Activated CD8-positive, alpha-beta memory T cell treated with anti-CD3 and anti-CD28 coated beads, Interleukin-2, amount 50 U/mL, for 1 hour (primary cell): Measurements from ENCODE around the gene USH2A.
"Not testable (repeated sequence)": the region's sequence is repeated elsewhere in the genome, so short reads cannot be mapped to it uniquely, and the experiment has no call there.

ENCODE experiments used
- DNase-seq: peaks from one replicate; pipeline ENCODE4 v3.0.0-alpha.2; 2020; ENCODE audit errors: extremely low read depth

USH2A gene

DNA sequence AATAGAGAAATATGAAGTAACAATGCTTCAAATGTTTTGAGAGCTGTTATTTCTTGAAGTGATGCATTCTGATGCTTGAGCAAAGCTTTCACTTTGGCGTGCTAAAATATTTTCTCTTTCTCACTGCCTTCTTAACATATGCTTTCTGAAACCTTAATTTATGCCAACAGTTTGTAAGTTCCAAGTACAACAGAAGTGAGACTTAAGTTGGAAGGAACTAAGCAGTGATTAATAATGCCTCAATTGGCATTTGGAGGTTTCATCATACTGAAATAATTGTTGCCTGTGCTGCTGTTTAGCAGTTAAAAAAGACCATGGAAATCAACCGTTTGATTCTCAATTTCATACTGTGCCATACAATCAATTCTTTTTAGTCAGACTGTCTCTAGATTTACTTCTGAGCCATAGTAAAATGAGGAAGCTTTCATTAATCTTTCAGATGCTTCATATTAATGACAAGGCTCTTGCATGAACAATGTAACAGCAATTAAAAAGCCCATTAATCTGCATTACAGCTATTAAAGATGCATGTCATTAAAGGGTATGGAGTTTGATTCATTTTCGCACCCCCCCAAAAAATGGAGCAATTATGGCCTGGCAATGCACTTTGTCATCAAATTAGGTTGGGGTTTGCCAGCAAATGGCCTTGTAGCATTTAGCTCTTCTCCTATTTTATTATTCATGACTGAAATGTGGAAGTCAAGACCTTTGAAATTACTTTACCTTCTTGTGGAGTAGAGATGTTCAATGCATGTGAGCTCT lies 375.3 kb downstream of the USH2A start:
- no peak for DNase-seq

DNA sequence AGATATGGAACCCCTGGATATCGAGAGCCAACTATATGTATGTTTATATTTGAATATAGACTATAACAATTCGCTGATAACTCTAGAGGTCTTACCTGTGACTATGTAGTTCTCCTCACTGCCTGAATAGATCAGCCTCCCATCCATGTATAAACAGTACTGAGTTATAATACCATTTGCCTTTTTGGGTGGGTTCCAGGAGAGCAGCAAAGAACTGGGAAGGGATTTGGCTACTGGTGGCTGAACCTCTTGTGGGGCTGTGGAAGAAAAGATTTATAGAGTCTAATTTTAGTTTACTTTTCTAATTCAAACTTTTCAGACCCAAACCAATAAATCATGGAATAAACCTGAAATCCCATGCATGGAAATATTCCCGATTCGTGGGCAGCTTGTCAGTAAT lies 376.9 kb downstream of the USH2A start:
- no peak for DNase-seq

DNA sequence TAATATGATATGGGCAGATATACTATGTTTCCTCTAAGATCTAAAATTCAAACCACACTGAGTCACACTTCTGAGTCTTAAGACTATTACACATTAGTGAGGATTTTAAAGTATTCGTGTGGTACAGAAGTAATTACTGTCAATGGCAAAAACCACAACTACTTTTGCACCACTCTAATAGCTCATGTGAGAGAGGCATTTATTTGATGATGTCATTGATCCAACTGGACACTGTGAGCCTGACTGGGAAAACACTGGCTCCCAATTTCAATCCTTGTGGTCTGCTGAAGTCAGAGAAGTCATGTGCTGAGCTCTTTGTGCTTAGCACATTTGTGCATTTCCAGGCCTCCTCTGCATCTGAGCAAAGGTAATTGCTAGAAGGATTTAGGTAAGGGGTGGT lies 377.8 kb downstream of the USH2A start:
- no peak for DNase-seq

DNA sequence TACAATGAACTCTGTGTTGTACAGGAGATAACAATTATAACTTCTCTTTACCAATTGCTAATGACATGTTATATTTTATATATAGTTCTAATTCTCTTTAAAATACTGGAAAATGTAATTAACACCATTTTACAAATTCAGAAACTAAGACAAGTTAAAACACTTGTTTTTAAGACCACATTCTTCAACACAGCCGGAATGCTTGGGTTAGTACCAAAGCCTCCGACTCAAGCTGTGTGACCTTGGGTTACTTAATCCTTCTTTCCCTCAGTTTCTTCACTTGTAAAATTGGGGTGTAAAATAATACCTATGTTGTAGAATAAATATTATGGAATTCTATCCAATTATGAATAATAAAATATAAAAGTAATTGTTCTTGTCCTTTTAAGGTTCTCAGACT lies 378.7 kb downstream of the USH2A start:
- no peak for DNase-seq

DNA sequence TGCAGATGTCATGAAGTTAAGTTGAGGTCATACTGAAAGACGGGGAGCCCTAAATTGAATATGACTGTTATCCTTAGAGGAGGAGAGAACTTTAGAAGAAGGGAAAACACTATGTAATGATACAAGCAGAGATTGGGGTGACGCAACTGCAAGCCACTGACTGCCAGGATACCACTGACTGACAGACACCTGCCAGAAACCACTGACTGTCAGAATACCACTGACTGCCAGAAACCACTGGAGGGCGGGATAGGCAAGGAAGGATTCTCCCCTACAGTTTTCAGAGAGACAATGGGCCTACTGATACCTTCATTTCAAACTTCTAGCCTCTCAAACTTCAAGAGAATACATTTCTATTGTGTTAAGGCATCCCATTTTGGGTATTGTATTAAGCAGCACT lies 388.7 kb downstream of the USH2A start:
- no peak for DNase-seq

DNA sequence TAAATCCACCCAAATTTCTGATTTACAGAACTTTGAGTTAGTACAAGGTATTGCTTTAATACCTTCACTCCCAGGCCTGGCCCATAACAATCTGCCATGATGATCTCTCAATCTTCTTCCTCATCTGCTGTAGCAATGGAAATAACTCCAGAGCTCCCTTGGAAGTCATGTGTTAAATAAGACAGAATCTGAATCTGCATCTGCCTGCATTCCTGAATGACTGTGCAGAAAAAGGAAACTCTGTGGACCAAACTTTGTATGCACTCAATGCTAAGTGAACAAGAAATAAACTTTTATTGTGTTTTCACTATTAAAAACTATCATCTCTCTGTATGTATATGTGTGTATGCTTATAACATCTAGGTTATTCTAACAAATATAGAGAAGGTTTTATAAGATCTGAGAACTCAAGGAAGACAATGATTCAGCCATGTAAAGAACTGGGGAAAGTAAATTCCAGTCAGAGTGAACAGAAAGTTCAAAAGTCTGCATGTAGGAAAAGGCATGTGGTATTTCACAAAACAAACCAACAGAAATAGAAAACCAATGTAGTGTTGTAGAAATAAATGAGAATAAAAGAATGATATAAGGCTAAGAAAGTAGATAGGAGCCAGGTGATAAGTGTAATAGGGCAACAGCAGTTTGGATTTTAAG lies 390.2 kb downstream of the USH2A start:
- DNase-seq: no peak

DNA sequence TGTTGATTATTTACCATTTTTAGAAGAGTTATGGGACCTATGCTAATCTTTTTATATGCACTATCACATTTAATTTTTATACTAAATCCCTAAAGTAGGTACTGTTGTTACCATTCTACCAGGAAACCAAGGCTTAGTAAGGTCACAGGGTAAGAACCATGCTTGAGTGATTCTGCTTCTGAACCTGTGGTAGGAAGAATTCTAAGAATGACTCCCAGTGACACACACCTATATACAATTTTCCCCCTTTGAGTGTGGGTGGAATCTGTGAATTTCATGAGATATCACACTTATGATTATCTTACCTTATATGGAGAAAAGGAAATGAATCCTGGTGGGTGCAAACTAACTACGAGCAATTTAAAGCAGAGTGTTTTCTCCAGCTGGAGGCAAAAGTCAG lies 391.0 kb downstream of the USH2A start:
- no peak for DNase-seq

DNA sequence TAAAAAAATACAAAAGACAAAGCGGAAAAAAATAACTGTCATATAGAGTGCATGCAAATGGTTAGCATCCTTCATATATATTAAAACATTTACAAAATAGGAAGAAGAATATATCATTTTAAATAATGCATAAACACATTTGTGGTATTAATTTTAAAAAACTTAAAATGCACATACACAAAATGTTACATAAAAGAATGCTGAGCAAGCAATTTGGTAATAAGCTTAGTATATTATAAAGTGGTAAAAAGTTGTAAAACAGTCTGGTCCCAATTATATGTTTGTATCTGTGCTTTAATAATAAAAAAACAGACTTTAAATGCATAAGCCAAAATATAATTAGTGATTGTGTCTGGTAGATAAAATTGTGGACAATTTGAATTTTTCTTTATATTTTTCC lies 394.6 kb downstream of the USH2A start:
- no peak for DNase-seq

DNA sequence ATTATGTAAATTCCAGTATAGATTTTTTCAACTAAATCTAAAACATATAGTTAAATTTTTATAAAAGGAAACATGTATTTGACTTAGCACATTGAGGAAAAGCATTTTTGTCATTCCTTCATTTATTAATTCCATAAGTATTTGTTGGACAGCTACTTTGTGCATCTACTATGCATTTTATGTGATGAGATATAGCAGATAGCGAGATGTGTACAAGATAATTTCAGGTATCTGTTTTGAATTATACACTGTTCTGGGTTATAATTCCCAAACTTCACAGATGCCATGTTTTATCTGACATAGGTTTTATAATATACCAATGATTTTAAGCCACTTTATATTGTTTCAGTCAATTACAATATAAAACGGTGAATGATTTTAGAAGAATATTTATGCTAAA lies 398.7 kb downstream of the USH2A start:
- DNase-seq: no peak

DNA sequence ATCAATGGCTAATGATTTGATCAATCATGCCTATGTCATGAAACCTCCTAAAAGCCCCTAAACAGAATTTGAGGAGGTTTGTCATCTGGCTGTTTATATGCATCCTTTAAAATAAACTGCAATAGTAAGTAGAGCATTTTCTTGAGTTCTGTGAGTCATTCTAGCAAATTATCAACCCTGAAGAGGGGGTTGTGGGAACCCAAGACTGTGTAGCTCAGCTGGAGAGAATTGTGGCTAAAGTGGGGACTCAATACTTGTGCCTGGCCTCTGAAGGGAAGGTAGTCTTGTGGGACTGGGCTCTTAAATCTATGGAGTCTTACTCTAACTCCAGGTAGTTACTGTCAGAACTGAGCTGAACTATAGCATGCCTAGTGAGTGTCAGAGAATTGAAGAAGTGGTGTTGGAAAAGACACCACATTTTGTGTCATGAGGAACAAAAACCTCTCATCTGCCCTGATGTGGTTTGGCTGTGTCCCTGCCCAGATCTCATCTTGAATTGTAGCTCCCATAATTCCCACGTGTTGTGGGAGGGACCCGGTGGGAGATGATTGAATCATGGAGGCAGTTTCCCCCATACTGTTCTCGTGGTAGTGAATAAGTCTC lies 402.4 kb downstream of the USH2A start:
- DNase-seq: no peak

DNA sequence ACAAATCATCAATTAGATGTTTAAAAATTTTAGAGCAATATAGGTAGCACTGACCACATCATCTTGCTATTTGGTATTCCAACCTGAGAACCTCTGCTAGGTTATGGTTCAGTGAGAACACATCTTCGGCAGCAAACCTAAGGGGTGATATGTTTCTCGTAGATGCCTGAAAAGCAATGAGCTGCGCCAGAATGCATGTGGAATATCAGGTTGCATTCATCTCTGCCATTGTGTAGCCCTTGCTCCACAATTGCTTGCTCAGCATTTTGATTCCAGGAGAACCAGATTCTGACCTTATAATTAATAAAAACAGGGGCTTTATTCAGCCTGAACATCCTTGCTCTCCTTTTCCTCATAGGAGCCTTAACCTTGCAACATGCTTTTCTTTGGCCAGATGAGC lies 408.1 kb downstream of the USH2A start:
- no peak for DNase-seq

DNA sequence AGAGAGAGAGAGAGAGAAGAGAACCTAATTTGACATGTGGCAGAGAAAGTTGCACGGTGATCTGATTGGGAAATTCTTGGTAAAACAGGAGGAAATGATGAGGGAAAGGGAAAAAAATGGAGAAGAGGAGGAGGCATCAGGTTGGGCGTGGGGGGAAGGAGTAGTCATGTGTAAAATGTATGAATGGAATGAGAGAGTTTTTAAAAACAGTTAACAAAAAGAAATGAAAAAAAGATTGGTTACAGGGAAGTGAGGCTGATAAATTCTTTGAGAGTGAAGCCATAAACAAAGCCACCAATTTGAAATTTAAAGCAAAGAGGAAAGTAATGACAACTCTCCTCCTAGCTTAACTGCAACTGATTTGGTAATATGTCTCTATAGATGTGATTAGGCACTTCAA lies 409.2 kb downstream of the USH2A start:
- no peak for DNase-seq

DNA sequence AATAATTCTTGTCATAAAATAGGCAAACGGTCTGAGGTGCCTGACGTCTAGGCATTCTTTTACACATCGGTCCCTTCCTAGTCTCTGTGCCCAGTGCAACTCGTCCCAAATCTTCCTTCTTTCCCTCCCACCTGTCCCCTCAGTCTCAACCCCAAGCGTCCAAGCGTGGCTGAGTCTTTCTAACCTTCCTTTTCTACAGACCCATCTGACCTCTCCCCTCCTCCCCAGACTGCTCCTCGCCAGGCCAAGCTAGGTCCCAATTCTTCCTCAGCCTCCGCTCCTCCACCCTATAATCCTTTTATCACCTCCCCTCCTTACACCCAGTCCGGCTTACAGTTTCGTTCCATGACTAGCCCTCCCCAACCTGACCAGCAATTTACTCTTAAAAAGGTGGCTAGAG lies 413.8 kb downstream of the USH2A start:
- DNase-seq: not testable (repeated sequence)

DNA sequence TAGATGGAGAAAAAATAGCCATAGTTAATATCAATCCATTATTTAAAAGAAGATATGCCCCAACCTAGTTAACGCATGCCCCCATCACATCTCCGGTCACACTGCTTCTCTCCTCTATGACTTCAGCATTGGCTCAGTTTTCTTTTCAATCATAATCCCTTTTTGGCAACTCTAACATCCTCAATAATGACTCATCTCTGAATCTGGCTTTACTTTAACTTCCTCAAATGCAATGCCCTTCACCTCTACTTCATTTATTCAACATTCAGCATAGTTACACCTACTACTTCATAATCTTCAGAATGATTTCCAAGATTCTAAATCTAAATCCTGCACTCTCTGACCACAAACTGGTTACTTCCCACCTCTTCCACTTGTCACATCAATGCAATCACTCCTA lies 417.3 kb downstream of the USH2A start:
- no peak for DNase-seq

DNA sequence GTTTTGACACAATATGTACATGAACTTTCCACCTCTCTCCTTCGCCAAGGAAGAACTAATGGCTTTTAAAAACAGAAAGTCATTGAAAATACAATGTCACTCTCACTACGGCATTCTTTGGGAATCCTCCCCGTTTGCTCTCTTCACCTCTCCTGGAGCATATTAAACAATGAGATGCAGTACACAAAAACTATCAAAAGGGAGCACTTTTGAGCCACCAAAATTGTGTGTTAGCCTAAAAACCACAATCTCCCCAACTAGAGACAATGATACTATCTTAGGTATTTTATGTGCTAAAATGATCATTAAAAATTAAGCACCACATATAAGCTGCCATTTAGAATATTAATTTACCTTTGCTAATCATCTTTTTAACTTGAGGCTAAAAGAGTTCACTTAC lies 430.6 kb downstream of the USH2A start:
- DNase-seq: no peak

DNA sequence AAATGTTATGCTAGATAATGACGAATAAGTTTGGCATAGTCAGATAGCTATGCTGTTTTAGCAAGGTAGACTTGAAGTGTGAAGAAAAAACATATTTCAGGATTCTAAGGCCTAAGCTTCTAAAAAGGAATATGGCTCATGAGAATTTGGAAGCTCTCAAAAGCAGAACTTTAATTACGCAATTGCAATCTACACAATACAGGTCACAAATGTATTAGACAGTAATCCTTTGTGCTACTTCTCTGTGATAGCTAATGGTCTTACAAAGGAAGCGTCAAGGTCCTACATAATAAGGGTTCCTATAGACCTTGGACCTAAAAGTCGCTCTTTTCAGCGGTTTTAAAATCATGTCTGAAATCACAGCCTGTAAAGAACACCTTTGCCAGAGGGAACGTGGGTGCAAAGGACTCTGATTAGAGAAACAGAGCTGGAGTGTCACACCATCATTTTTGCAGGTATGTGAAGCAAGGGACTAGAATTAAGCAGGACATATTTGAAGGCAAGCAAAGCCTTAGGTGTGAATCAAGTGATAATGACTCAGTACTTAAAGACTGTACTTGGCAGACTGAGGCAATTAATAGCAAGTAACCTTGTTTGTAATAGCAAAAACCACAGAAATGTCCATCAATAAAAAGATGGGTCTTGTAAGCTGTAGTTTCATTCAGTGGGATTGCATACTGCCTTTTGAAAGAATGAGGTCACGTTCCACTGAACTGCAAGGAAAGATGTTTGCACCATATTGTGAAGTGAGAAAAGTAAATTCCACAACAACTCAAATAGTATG lies 436.0 kb downstream of the USH2A start:
- DNase-seq: no peak

DNA sequence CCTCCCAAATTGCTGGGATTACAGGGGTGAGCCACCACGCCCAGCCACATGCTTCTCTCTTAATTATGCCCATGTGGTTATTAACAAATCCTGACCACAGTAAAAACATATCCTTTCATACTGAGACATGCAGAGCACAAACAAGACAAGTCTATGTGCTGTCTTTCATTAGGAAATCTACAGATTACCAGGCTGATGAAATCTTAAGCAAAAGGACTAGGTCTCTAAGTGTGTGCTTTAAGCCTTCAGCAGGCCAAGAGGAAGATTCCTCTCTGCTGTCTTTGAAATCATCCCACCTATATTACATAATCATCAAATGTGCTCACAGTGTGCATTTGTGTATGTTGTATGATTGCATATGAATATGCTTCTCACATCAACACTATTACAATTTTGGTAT lies 436.8 kb downstream of the USH2A start:
- no peak for DNase-seq

DNA sequence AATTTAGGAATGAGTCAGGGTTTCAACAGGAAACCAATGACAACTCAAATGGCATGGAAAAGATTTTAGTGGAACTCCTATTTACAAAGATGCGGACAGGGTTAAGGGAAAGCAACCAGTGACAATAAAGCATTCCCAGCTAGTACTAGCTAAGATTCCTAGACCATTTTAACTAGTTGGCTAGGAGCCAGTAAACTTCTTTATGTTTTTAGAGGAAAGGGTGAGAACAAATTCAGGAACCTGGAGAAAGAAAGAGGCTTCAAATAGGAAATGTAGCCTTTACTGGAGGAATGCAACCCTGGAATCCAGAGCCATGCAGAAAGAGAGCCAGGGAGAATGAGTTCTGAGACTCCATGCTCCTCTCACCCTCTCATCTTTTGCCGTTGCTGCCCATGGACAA lies 439.6 kb downstream of the USH2A start:
- DNase-seq: no peak

DNA sequence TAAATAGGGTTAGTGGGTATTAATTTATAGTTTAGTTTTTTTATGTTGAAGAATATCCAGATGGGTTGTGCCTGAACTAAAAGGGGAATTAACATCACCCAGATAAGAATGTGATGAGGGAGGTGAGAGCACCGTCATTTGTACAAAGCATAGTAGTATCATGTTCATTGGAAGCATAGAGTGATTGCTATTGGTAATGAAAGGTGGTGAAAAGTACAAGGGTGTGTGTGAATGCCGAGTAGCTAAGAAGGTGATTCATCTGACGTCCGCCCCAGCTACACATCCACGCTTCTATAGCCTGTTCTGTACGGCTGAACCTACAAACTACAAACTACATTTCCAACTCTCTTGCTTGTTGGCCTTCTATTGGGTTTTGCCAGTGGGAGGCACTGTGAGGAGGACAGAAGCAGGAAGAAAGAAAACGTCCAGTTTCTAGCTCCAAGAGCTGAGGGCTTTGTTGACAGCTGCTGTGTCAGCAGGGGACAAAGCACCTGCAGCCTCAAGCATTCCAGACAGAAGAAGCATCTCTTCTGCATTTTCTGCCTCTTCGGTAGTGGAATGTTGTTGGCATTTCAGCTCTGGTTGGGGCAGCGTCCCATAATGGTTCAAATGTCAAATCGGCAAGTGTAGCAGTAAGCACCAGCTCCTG lies 451.3 kb downstream of the USH2A start:
- DNase-seq: no peak

DNA sequence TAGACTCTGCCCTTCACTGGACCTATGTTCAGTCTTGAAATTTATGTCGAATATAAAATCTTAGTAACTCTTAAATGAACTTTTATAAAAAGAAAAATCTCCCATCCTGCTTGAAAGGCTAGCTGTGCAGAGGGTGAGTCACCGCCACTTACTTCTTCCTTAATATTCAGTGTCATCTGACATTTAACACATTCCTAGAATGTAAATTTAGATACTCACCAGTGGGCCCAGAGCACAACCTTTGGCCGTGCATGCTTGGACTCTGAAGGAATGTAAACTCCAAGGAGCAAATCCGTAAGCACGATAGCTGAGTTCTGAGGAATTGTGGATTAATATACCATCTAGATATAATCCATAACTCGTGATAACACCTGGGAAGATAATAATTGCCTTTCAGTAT lies 452.8 kb downstream of the USH2A start:
- DNase-seq: no peak

DNA sequence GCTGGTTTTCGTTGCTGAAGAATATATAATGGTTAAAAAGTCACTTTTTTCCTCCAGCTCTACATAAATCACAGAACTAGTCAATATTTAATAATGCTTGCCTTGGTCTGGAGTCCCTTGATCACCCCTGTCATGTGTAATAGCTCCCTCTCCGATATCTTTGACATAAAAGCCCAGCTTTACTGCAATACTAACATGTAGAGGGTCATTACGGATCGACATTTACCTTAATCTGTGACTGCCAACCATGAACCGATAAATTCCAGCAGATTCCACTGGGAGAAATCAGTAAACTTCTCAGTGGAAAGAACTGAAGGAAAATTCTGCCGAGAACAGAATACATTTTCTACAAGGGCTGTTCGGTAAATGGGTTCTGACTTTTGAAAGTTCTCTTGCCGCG lies 459.6 kb downstream of the USH2A start:
- no peak for DNase-seq

DNA sequence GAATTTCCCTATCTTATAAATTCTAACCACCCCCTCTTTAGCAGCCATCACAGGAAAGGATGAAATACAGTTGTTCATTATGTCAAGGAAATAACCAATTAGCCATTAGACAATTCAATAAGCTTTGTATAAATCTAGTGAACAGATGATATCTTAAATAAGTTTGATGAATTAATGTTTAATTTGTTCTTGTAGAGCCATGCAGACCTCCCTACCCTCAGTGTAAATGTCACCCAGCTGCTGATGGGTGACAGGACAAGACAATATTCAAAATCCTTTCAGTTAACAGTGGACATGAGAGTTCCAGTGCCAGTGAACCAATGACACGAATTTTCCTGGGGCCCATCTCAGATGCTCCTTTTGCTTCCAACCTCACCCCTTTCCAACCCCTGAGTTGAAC lies 460.2 kb downstream of the USH2A start:
- DNase-seq: no peak
